ENCODE results near the gene KRTAP9-2. TPM values are rescaled to one million over a fixed set of nuclear protein-coding genes. Genes with fewer than 3 reads are reported as not detected.

The KRTAP9-2 gene
- total RNA-seq, 2 experiments from 2014 or later: not detected

Other genes starting within 250 kb of the KRTAP9-2 start
- not detected for gene KRT40, start 242.3 kb upstream of the KRTAP9-2 start, total RNA-seq
- gene KRTAP3-3, start 232.5 kb upstream of the KRTAP9-2 start, total RNA-seq: not detected
- gene KRTAP3-2, start 226.7 kb upstream of the KRTAP9-2 start, total RNA-seq: not detected
- gene KRTAP3-1, start 217.5 kb upstream of the KRTAP9-2 start, total RNA-seq: not detected
- not detected for gene KRTAP1-5, start 199.4 kb upstream of the KRTAP9-2 start, total RNA-seq
- gene KRTAP1-4, start 196.5 kb upstream of the KRTAP9-2 start, total RNA-seq: not detected
- not detected for gene KRTAP1-3, start 191.8 kb upstream of the KRTAP9-2 start, total RNA-seq
- not detected for gene KRTAP1-1, start 185.2 kb upstream of the KRTAP9-2 start, total RNA-seq
- not detected for gene KRTAP2-1, start 179.3 kb upstream of the KRTAP9-2 start, total RNA-seq
- gene KRTAP2-2, start 171.4 kb upstream of the KRTAP9-2 start, total RNA-seq: not detected
- not detected for gene KRTAP2-3, start 166.5 kb upstream of the KRTAP9-2 start, total RNA-seq
- not detected for gene KRTAP2-4, start 160.8 kb upstream of the KRTAP9-2 start, total RNA-seq
- not detected for gene KRTAP4-7, start 142.5 kb upstream of the KRTAP9-2 start, total RNA-seq
- not detected for gene KRTAP4-8, start 128.5 kb upstream of the KRTAP9-2 start, total RNA-seq
- not detected for gene KRTAP4-16, start 124.4 kb upstream of the KRTAP9-2 start, total RNA-seq
- not detected for gene KRTAP4-9, start 121.3 kb upstream of the KRTAP9-2 start, total RNA-seq
- gene KRTAP4-11, start 108.3 kb upstream of the KRTAP9-2 start, total RNA-seq: not detected
- gene KRTAP4-12, start 102.5 kb upstream of the KRTAP9-2 start, total RNA-seq: not detected
- gene KRTAP4-6, start 86.1 kb upstream of the KRTAP9-2 start, total RNA-seq: not detected
- gene KRTAP4-5, start 76.8 kb upstream of the KRTAP9-2 start, total RNA-seq: not detected
- not detected for gene KRTAP4-4, start 65.9 kb upstream of the KRTAP9-2 start, total RNA-seq
- gene KRTAP4-3, start 58.4 kb upstream of the KRTAP9-2 start, total RNA-seq: not detected
- not detected for gene KRTAP4-2, start 48.4 kb upstream of the KRTAP9-2 start, total RNA-seq
- not detected for gene KRTAP4-1, start 41.7 kb upstream of the KRTAP9-2 start, total RNA-seq
- not detected for gene KRTAP9-1, start 36.8 kb upstream of the KRTAP9-2 start, total RNA-seq
- not detected for gene KRTAP9-3, start 5.8 kb downstream of the KRTAP9-2 start, total RNA-seq
- gene KRTAP9-8, start 11.4 kb downstream of the KRTAP9-2 start, total RNA-seq: not detected
- gene KRTAP9-4, start 23.0 kb downstream of the KRTAP9-2 start, total RNA-seq: not detected
- gene KRTAP9-9, start 28.7 kb downstream of the KRTAP9-2 start, total RNA-seq: not detected
- gene KRTAP9-6, start 38.7 kb downstream of the KRTAP9-2 start, total RNA-seq: not detected
- gene KRTAP9-7, start 49.0 kb downstream of the KRTAP9-2 start, total RNA-seq: not detected
- not detected for gene KRTAP29-1, start 76.2 kb downstream of the KRTAP9-2 start, total RNA-seq
- not detected for gene KRTAP16-1, start 82.7 kb downstream of the KRTAP9-2 start, total RNA-seq
- not detected for gene KRTAP17-1, start 89.1 kb downstream of the KRTAP9-2 start, total RNA-seq
- not detected for gene KRT33A, start 124.2 kb downstream of the KRTAP9-2 start, total RNA-seq
- gene KRT33B, start 143.2 kb downstream of the KRTAP9-2 start, total RNA-seq: not detected
- gene KRT34, start 155.7 kb downstream of the KRTAP9-2 start, total RNA-seq: not detected
- not detected for gene KRT31, start 171.0 kb downstream of the KRTAP9-2 start, total RNA-seq
- gene KRT37, start 197.9 kb downstream of the KRTAP9-2 start, total RNA-seq: not detected
- not detected for gene KRT38, start 214.3 kb downstream of the KRTAP9-2 start, total RNA-seq
- gene KRT32, start 240.7 kb downstream of the KRTAP9-2 start, total RNA-seq: not detected